LoVo (cell line): ENCODE results near the gene OTULINL.
"Not testable (repeated sequence)": the region's sequence is repeated elsewhere in the genome, so short reads cannot be mapped to it uniquely, and the experiment has no call there.

Experiments
- DNase-seq: peaks from one replicate; pipeline ENCODE4 v3.0.0-alpha.2; 2016; ENCODE audit warnings: low spot score

The OTULINL gene

DNA sequence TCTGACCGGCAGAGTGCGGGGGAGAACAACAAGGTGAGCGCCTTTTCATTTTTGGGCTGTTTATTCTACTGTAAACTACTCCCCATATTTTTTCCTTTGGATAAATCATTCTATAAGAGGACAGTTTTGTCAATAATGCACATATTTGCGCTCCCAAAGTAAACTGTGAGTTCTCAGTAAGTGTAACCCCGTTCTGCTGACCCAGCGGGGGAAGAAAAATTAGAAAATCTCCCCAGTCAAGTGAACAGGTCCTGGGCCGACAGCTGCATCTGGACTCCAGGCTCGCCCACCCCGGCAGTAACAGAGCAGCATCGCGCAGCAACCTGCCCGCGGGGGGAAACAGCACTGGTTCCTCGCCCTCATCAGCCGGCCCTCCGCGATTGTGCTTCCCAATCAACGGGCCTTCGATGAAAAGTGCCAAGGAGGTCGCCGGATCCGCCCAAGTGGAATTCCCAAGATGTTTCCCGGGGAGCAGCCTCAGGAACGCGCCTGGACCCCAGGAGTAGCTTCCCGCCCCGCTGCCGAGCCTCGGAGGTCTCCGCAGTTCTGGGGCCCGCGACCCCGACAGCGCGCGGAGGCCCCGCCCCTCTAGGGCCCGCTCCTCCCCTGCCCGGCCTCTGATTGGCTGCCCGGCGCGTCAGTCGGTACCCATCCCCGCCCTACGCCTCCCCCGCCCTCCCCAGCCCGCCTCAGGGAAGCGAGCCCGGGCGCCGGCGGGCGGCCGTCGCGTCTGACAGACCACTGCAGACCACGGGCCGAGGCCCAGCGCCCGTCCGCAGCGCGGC is at the start of gene OTULINL:
TSS of gene OTULINL (plus strand) at position 687 of the 785 bp plus-strand sequence. CDS start 103 bp downstream, outside the sequence.
- peak; percentile 93 for DNase-seq

- DNase-seq = no peak
Measured at GRCh38 chr5:14532180-14532579, 49.4 kb upstream of the OTULINL start.

DNA sequence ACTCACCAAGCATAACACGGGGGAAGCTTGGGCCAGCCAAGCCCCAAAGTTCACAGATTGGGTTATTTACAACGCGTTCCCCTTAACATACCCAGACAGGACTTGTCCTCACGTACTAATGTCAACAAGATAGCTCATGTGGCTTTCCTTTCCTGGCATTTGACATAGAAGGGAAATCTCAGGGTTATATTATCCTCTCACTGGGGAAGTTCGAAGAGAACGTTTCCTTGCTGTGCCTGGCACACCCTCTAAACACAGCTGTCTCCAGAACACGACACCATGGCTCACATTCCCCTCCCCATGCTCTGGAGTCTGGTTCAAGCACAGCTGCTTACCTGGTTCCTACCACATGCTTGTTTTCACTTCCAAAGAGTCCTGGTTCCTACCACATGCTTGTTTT is 46.8 kb upstream of the OTULINL start:
- no peak for DNase-seq

- DNase-seq = no peak
Measured at GRCh38 chr5:14545308-14545707, 36.3 kb upstream of the OTULINL start.

DNA sequence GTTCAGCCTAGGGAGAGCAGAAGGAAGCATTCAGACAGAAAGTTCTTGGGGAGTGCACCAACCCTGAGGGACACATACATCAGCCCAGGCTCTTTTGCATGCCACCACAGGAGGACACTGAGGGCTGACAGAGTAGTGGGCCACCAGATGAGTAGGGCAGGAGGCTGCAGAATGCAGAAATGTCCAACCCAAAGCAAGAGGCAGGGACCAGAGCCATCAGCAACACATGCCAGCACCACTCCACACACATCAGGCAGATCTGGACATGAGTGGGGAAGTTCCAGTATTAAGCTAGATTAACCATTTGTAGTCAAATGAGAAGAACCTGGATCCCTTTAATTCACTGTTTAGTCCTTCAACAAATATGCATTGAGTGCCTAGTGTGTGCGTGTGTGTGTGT is 35.7 kb upstream of the OTULINL start:
- no peak for DNase-seq

GRCh38 chr5:14547666-14548065 is 33.9 kb upstream of the OTULINL start:
- DNase-seq = no peak

DNA sequence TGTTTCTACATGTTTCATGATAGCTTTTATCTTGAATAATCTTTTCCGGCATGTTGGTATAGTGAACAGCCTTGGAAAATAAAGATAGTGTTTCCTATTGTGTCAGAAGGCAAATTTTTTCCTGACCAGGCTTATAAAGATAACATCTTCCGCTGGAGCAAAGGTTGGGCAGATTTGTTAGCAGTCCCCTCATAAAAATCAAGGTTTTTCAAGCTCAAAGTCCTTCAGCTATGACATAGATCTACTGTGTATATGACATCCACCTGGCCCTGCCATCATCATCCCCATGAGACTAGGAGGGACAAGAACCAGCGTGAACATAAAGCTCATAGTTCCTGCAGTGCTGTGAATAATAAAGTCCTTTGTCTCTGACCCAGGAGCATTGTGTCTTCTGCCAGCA is 30.4 kb upstream of the OTULINL start:
- peak; percentile 68 for DNase-seq

GRCh38 chr5:14552017-14552416 is 29.6 kb upstream of the OTULINL start:
- DNase-seq = no peak

DNA sequence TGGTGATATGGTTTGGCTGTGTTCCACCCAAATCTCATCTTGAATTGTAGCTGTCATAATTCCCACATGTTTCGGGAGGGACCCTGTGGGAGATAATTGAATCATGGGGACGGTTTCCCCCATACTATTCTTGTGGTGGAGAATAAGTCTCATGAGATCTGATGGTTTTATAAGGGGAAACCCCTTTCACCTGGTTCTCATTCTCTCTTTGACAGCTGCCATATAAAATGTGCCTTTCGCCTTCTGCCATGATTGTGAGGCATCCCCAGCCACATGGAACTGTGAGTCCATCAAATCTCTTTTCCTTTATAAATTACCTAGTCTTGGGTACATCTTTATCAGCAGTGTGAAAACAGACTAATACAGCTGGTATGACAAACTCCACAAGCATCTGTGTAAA is 27.3 kb upstream of the OTULINL start:
- not testable (repeated sequence) for DNase-seq

- DNase-seq = no peak
Measured at GRCh38 chr5:14556015-14556414, 25.6 kb upstream of the OTULINL start.

DNA sequence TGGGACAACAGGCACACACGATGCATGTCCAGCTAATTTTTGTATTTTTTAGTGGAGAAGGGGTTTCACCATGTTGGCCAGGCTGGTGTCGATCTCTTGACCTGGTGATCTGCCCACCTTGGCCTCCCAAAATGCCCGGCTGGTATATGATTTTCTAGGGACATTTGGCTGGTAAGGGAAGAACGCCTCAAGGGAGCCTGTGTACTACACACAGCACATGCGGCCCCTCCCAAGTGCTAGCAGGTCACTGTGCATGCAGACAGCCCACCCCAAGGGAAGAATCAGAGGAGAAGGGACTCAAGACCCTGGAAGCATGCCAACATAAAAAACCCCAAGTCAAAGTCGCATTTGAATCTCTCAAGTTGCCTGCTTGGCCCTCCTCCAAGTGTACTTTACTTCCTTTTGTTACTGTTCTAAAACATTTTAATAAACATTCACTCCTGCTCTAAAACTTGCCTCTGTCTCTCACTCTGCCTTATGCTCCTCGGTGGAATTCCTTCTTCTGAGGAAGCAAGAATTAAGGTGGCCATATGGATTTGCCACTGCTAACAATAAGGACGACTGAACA is 24.3 kb upstream of the OTULINL start:
- DNase-seq = peak; percentile 22

- DNase-seq = no peak
Measured at GRCh38 chr5:14557791-14558415, 23.7 kb upstream of the OTULINL start.

DNA sequence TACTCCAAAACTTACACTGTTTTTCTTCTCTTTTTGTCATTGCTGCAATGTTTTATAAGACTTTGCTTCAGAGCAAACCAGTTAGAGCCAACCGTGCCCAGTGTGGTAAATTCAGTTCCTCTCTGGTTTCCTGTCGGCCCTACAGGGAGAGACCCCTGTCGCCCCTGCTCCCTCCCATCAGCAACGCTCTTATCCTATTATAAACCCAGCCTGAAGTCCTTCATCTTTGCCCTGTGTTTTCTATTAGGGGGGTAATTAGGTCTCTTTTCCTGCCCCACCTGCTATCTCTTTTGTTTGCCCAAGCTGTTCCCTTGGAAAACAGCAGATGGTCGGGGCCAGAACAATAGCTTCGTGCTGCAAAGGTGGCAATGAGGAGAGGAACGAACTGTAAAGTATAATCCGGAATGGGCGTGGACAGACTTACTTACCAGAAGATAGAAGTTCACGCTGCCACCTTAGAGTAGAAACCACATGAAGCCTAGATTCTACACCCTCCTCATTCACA is 21.4 kb upstream of the OTULINL start:
- no peak for DNase-seq

- DNase-seq = no peak
Measured at GRCh38 chr5:14561741-14562140, 19.9 kb upstream of the OTULINL start.

GRCh38 chr5:14568333-14568732 is 13.3 kb upstream of the OTULINL start:
- no peak for DNase-seq

DNA sequence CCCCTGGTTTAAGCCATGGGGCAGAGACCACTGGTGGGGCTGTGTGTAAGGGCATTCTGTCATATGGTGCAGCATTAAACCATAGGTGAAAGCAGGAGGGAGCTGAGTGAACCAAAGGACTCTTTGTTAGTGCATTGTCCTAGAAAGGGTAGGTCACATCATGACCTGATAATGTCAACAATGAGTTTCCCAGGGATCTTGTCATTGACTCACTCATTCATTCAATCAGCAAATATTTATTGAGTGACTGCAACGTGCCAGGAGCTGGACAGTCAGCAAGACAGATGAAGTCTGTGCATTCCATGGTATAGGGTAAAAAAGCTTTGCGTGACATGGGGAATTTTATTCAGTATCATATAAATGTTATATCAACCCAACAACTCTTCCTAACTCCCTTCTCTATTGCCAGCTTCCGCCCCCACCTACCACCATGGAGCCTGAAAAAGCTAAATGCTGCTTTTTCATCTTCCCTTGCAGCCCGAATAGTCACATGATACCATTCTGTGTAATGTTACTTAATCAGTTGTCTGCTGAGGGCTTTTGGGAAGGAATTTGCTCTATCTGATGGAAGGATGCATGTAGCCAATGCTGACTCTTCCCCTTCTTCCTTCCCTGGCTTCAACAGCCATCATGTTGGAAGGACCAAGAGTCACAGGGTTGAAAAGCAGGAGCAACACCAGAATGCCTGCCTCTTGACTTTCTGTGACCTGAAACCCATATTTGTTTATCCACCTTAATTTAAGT is 11.5 kb upstream of the OTULINL start:
- DNase-seq = no peak

DNA sequence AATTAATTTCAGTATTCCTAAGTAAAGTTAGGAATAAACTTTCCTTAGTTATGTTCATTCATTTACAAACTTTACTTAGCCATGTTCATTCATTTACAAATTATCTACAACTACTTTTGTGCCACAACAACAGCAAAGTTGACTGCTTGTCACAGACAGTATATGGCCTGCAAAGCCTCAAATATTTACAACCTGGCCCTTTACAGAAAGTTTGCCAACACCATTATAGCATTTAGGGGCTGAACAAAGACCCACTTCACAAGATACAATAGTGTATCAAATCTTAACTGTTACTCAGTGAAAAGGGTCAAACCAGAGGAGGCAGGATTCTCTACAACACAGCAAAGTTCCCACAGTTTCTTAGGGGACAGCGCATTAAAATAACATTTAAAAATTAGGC is 9.7 kb upstream of the OTULINL start:
- no peak for DNase-seq

- no peak for DNase-seq
Measured at GRCh38 chr5:14572385-14572784, 9.2 kb upstream of the OTULINL start.

- DNase-seq = no peak
Measured at GRCh38 chr5:14572836-14573235, 8.8 kb upstream of the OTULINL start.

DNA sequence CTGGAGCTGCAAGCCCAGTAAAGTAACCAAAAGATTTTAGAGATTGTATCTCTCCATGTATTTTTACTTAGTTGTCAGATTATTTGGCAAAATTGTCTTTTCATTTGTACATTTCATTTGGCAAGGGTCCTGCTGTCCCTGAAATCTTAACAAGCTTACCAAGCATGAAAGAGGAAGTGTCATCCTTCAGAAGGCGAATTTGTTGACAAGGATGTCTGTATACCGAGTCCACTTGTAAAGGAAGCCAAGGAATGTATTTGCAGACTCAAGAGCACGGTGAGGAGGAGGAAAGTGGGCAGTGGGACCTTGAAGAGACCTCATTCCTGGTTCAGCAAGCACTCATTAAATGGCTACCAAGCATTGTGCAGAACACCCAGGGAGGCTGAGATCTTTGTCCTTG is 7.5 kb upstream of the OTULINL start:
- DNase-seq = no peak

GRCh38 chr5:14574891-14575508 is 6.6 kb upstream of the OTULINL start:
- peak; percentile 55 for DNase-seq

DNA sequence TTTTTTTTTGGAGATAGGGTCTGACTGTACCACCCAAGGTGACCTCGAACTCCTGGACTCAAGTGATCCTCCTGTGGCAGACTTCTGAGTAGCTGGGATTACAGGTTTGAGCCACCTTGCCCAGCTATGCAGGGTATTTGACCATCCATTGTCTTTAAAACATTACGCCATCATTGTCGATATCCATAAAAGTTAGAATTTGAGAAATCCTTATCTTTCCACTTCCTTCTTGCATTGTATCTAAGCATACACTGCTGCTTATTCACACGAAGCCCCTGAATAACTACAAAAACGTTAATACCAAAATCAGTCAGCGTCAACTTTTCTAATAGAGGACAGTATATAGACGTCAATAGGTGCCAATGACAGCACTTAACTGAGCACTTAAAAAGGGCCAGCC is 5.4 kb upstream of the OTULINL start:
- no peak for DNase-seq
